TTC549 (cell line): Measurements from ENCODE around the gene CCNI2.
"Not testable (repeated sequence)": the region's sequence is repeated elsewhere in the genome, so short reads cannot be mapped to it uniquely, and the experiment has no call there.

Experiments
- FAIRE-seq: peaks from 2 replicates; lab custom pipeline; 2012; peaks lifted over from hg19 to GRCh38; lab: Jason Lieb, UNC

The CCNI2 gene

DNA sequence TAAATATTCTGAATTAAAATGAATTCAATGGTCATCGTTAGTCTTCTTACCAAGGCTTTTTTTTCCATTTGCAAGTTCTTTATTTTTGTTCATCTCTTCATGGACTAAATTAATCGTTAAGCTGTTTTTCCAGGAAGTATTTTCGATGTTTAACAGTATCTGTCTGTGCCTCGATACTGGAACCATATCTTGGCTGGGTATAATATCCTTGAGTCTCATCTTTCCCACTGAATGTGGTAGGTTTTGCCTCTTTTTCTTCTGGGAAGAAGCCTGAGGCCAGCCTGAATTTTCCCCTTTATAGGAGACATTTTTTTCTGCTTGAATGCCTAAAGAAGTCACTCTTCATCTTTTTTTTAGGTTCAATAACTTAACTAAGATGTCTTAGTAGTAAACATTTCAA is 33.8 kb downstream of the CCNI2 start:
- no peak for FAIRE-seq

DNA sequence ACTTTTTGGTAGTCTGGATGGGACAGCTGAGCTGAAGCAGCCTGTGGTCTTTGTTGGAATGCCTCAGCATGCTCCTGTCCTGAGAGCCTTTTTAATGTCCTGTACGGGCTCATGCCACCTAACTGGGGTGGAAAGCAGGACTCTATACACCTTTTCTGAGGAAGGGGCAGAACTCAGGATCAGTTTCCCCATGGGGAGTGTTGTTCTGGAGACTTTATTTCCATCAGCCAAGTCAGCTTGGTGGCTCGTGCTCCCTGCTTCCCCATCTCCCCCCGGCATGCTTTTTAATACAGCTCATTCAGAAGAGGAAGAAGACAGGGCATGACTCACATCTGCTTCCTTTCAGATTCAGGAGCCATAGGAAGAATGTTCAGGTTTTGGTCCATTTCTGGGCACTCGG is 34.9 kb downstream of the CCNI2 start:
- FAIRE-seq: no peak

DNA sequence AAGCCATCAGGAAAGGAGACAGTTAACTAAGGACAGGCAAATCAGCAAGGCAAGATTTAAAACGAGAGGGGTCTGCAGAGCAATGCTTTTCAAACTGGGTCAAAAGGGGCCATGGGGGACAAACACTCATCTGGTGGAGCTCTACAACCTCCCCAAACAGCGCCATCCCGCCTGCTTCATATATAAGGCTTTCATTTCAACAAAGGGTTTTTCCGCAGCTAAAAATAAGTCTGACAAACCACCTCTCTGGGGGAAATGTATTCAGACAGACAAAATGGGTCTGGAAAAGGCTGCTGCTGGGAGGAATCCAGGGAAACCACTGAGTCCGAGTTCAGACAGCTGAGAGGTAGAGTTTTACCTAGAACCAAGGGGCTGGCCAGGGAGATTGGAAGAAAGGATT is 38.1 kb downstream of the CCNI2 start:
- no peak for FAIRE-seq

- no peak for FAIRE-seq
Measured at GRCh38 chr5:132785864-132786263, 38.6 kb downstream of the CCNI2 start.

DNA sequence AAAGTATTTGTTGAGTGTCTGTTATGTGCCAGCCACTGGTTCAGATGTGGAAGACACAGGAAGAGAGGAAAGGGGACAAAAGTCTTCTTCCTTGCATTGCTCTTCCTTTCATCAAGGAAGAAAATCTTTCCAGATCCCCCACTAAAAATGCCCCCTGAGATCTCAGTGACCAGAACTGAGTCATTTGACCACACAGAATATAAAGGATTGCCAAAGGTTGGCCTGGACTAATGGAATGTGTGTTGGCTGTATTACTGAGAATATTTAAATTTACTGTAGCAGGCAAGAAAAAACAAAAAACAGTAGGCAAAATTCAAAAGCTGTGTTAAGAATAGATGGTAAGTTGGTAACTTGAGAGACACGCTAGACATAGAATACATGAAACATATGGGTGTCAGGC is 39.9 kb downstream of the CCNI2 start:
- FAIRE-seq: no peak

GRCh38 chr5:132788508-132788907 is 41.3 kb downstream of the CCNI2 start:
- FAIRE-seq: no peak

DNA sequence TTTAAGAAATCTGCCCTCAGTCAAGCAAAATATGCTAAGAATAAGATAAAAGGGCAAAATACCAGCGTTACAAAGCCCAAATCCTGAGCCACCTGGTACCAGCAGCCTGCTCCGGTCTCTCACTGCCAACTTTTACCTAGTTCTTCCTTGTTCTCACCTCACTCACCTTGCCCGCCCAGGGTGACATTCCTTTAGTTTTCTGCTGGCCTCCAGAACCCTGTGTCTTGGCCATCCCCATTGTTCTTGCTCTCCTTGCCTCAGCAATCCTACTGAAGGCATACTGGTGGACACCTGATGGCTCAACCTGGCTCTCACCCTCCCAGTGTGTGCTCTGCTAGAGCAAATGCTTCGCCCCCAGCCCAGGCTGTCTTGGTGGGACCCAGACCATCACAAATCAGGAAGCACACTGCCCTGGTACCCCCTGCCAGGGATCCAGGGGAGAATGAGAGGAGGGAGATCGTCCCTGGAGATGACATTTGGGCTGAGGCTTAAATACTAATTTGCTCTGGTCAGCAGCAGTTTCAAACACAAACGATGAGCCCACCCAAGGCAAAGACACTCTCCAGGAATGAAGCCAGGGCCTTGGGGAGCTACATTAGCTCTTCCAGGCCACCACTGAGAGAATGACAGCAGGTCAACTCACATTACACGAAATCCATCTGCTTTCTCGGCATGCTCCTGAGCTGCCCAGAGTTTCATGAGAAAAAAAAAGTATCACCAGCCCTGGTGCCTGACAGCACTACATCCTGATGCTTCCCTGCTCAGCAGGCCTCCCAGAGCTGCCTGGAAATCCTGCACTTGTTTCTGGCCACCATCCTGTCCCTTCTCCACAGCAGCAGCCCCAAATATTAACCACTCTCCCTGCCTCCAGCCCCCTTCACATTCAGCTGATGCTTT is 42.0 kb downstream of the CCNI2 start:
- FAIRE-seq: no peak

GRCh38 chr5:132790201-132790865 is 43.1 kb downstream of the CCNI2 start:
- no peak for FAIRE-seq

DNA sequence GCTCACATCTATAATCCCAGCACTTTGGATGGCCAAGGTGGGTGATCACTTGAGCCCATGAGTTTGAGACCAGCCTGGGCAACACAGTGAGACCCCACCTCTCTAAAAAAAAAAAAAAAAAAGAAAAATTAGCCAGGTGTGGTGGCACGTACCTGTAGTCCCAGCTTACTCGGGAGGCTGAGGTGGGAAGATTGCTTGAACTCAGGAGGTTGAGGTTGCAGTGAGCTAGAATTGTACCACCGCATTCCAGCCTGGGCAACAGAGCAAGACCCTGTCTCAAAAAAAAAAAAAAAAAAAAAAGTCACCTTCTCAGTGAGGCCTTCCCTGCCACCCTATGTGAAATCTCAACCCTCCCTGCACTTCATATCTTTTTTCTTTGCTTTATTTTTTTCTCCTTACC is 43.8 kb downstream of the CCNI2 start:
- FAIRE-seq: no peak

DNA sequence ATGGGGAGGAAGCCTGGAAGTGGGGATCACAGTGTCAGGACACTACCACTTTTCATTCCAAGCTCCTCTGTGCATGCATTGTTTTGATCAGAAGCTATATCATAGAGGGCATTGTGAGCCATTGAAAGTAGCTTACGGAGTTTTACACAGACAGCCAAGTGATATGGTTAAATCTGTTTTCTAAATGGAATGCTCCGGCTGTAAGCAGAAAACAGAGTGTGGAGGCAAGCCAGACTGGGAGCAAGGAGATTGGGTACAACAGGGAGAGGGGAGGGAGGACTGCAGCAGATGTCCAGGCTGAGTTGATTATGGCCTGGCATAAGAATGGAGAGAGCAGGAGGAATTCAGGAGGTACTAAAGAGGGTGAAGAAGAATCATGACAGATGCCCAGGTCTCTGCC is 50.4 kb downstream of the CCNI2 start:
- FAIRE-seq: no peak

GRCh38 chr5:132799392-132799791 is 52.2 kb downstream of the CCNI2 start:
- no peak for FAIRE-seq

GRCh38 chr5:132800545-132800944 is 53.3 kb downstream of the CCNI2 start:
- FAIRE-seq: no peak

DNA sequence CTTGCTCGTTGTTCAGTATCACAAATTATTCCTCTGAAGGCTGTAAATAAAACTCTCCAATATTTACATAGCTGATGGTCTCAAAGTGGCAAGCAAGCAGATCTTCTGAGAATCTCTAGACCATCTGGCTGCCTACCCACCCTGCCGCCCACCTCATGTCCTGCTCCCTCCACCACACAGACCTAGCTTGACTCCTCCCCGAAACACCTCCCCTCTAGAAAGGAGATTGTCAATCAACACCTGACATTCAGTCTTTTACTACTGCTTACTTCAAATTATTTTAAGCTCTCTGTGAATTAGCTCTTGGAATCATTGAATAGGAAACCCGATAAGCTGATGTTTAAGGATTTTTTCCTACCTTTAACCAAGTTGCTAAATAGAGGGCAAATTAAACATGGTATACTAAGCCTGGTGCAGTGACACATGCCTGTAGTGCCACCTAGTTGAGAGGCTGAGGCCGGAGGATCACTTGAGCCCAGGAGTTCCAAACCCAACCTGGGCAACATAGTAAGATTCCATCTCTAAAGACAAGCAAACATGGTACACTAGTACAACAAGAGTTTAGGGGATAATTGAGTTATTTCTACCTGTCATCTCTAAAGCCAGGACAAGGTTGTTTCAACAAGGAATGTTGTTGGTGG is 54.9 kb downstream of the CCNI2 start:
- no peak for FAIRE-seq

DNA sequence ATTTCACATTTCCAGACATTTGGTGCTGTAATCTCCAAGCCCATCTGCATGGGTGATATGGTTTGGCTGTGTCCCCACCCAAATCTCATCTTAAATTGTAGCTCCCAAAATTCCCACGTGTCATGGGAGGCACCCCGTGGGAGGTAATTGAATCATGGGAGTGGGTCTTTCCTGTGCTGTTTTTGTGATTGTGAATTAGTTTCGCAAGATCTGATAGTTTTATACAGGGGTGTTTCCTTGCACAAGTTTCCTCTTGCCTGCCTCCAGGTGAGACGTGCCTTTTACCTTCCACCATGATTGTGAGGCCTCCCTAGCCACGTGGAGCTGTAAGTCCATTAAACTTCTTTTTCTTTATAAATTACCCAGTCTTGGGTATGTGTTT is 55.5 kb downstream of the CCNI2 start:
- FAIRE-seq: not testable (repeated sequence)
